Smooth muscle cell of the coronary artery (primary cell): ENCODE results near the gene COA8. TPM values are rescaled to one million over a fixed set of nuclear protein-coding genes. Genes with fewer than 3 reads are reported as not detected.

Source experiments
- total RNA-seq: library from RNA; depleted of rRNA; stranded (reverse); fragments of >200 nt; gene quantifications from 2 replicates; pipeline ENCODE4 v1.2.3, GENCODE V29; 2014; ENCODE audit warnings: low replicate concordance

The COA8 gene, protein sequence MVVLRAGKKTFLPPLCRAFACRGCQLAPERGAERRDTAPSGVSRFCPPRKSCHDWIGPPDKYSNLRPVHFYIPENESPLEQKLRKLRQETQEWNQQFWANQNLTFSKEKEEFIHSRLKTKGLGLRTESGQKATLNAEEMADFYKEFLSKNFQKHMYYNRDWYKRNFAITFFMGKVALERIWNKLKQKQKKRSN
- 2.8 and 16.3 TPM in 2 replicates for total RNA-seq

DNA sequence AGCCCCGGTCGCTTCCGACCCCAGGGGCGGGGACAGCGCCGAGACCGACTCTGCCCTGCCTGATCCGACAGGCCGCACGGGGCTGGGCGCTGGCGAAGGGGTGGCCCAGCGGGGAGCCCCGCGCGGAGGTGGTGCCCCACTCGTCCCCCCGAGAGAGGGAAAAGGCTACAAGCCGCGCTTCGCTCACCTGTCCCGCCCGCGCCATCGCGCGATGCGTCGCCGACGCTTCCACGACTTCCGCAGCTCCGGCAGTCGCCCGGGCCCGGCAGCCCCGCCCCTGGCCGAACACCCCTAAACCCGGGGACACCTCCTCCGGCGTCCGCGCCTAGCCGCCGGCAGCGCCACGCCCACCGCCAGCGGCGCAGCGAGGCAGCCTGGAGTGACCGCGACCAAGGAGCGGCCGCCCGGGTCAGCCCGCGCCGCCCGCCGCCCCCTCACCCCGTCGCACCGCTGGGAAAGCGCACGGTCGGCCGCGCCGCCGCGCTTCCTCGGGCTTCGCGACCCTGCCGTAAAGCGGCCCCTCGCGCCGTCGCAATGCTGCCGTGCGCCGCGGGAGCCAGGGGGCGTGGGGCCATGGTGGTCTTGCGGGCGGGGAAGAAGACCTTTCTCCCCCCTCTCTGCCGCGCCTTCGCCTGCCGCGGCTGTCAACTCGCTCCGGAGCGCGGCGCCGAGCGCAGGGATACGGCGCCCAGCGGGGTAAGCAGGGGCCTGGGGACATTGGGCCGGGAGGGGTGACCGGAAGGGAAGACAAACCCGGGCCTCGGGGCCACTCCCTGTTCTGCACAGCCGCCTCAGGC, at the start of gene COA8, which contains the start of gene BAG5:
COA8 (plus strand) TSS at position 532 of the 797 bp plus-strand sequence; CDS start at position 574, 42 bp downstream.
BAG5 (minus strand) TSS at position 229 of the 797 bp plus-strand sequence. CDS start 1,493 bp downstream, outside the sequence.

DNA sequence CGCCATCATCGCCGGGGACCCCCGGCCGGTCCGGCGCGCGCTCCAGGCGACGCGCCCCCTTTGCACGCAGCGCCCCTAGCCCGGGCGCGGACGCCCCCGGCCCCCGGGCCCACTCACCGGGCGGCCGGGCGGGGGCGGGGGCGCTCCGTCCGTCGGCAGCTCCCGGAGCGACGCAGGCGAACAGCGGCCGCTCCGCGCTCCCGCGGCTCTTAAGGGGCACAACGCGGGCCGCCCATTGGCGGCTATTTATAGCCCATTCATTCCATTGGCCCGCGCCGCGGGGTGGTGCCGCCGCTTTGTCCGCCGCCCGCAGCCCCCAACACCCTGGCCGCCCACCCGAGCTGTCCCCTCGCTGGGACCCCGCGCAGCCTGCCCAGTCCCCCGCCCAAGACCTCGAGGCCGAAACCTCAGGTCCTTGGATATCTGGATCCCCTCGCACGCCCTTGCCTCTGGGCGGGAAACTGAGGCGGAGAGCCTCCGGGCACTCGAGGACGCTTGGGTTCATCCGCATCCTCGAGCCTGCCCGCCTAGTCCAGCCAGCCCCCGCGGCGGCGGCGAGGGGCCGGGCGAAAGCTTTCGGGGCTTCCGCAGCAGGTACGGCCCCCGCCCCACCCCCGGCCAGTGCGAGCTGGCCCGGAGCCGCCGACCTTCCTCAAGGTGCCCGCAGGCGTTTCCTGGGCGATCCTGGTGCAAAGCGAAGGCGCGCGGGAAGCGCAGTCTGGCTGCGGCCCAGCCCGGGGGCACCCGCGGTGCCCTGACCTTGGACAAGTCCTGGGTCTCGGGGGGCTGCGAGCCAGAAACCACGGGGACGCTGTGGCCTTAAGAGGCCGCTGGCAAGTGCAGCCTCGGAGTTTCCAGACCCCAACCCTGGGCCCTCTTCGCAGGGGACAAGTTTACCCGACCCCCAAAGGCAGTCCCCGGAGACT, 39.8 kb upstream of the COA8 start, which contains the start of gene CKB:
CKB (minus strand) TSS at position 182 of the 926 bp plus-strand sequence. CDS start 337 bp downstream, outside the sequence.

DNA sequence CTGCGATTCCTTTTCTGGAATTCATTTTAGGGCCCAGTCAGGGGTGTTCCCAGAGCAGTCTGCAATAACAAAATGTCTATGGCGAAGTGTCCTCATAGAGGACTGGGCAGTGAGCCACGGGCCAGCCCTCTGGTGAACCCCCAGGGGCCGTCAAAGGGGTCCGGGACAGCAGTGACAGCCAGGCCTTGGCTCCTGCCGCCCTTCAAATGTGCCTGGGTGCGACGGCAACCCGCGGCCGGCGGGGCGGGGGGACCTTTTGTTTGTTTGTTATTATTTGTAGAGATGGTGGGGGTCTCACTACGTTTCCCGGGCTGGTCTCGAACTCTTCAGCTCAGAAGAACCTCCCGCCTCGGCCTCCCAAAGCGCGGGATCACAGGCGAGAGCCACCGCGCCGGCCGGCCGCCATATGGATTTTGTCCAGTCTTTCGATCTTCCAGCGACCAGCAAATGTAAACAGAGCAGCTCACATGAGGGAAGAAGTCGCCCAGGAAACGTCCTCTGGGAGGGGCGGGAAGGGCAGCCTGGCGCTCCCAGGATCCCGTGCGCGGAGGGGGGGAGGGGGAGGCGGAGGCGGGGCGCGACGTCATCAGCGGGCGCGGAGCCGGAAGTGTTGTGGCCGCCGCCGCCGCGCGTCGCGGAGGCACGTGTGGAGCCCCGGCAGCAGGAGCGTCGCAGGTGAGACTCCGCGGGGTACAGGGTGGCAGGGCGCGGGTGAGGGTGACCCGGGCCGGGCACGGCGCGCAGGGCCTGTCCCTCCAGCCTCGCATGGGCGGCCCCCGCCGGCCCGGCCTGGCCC, 34.0 kb upstream of the COA8 start, which contains the start of gene TRMT61A:
TRMT61A (plus strand) TSS at position 610 of the 796 bp plus-strand sequence. CDS start 783 bp downstream, outside the sequence.

DNA sequence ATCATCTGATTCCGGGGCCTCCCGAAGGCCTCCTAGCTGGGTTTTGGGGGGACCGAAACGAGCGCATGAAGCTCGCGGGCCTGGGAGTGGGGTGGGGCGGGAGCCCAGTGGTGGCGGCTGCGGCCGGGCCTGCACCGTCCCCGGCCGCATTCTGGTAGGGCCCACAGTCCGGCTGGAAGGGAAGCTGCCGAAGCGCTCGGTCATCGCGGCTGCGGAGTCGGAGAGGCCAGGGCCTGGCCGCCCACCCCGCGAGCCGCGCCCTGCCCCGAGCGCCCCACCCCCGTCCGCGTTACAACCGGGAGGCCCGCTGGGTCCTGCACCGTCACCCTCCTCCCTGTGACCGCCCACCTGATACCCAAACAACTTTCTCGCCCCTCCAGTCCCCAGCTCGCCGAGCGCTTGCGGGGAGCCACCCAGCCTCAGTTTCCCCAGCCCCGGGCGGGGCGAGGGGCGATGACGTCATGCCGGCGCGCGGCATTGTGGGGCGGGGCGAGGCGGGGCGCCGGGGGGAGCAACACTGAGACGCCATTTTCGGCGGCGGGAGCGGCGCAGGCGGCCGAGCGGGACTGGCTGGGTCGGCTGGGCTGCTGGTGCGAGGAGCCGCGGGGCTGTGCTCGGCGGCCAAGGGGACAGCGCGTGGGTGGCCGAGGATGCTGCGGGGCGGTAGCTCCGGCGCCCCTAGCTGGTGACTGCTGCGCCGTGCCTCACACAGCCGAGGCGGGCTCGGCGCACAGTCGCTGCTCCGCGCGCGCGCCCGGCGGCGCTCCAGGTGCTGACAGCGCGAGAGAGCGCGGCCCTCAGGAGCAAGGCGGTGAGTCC, 66.1 kb downstream of the COA8 start, which contains the start of gene KLC1:
KLC1 (plus strand) TSS at position 528 of the 819 bp plus-strand sequence. CDS start 25,354 bp downstream, outside the sequence.

Other genes starting within 250 kb of the COA8 start
- 114 and 401 TPM in 2 replicates for gene EIF5, start 228.7 kb upstream of the COA8 start, total RNA-seq
- 69.1 and 69.4 TPM in 2 replicates for gene MARK3, start 177.5 kb upstream of the COA8 start, total RNA-seq
- gene CKB, start 40.1 kb upstream of the COA8 start, total RNA-seq, result 12.8 and 48.9 TPM in 2 replicates
- 6.5 and 8.5 TPM in 2 replicates for gene TRMT61A, start 33.8 kb upstream of the COA8 start, total RNA-seq
- gene BAG5, start 303 bp upstream of the COA8 start, total RNA-seq, result 14.3 and 21.0 TPM in 2 replicates
- gene KLC1, start 66.3 kb downstream of the COA8 start, total RNA-seq, result 225 and 262 TPM in 2 replicates
- gene XRCC3, start 152.5 kb downstream of the COA8 start, total RNA-seq, result 2.0 and 5.0 TPM in 2 replicates
- 51.8 and 68.8 TPM in 2 replicates for gene ZFYVE21, start 152.8 kb downstream of the COA8 start, total RNA-seq